Suprapubic skin (tissue), 4 donors: ENCODE data around the gene SCAPER.

Source experiments
- EP300 ChIP-seq: sonication (generic); formaldehyde crosslinking; IDR thresholded peaks from one replicate; pipeline ENCODE4 v1.6.1; 2017; ENCODE audit warnings: antibody characterized with exemption
- POLR2AphosphoS5 ChIP-seq, 3 donors: sonication (generic); formaldehyde crosslinking; IDR thresholded peaks; one replicate each; pipeline ENCODE4 v1.6.1; 2017; ENCODE audit warnings: antibody characterized with exemption in 3 of 3

DNA sequence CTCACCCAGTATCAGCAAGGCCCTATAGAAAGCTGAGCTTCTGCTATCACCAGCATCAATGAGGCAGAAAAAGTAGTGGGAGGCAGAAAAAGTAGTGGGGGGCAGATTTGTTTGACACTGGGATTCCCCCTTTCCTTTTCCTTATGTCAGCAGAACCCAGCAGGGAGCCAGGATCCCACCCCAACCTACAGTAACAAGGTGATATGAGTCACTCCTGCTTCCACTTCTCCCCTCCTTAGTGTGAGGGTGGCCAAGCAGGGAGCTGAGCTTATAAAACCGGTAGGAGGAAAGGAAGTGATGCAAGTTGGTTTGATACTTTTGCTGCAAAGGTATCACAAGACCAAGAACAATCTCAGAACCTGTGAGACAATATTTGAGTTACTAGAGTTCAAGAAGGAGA, 128.7 kb downstream of the SCAPER start:
- TF ChIP-seq POLR2AphosphoS5 (IDR thresholded peaks at IDR 0.05) (no peak), EP300 (no peak)
